Duodenal mucosa (tissue), 2 donors: ENCODE data around the gene NANOS3.

Experiments
- H3K27ac ChIP-seq: one replicate; pipeline ENCODE4 v1.7.0; 2013; ENCODE audit warnings: low read depth, low read length
- H3K27me3 ChIP-seq, 2 donors: one replicate each; pipeline ENCODE4 v1.7.0; 2013; ENCODE audit warnings: low read length in 2 of 2, control low read depth in 1 of 2; ENCODE audit not compliant: insufficient read depth in 2 of 2, control insufficient read depth in 1 of 2
- H3K36me3 ChIP-seq, 2 donors: one replicate each; pipeline ENCODE4 v1.7.0; 2013; ENCODE audit warnings: low read length in 2 of 2, control low read depth in 1 of 2; ENCODE audit not compliant: insufficient read depth in 2 of 2, control insufficient read depth in 1 of 2
- H3K4me1 ChIP-seq, 2 donors: one replicate each; pipeline ENCODE4 v1.7.0; 2013; ENCODE audit warnings: low read length in 2 of 2, control low read depth in 1 of 2; ENCODE audit not compliant: insufficient read depth in 2 of 2, control insufficient read depth in 1 of 2
- H3K4me3 ChIP-seq, 2 donors: one replicate each; pipeline ENCODE4 v1.7.0; 2013; ENCODE audit warnings: low read length in 2 of 2, low read depth in 1 of 2
- H3K9ac ChIP-seq, 2 donors: one replicate each; pipeline ENCODE4 v1.7.0; 2013; ENCODE audit warnings: low read length in 2 of 2, low read depth in 1 of 2
- H3K9me3 ChIP-seq, 2 donors: one replicate each; pipeline ENCODE4 v1.7.0; 2013; ENCODE audit warnings: low read length in 2 of 2, control low read depth in 1 of 2; ENCODE audit not compliant: control insufficient read depth in 1 of 2

Gene NANOS3

GRCh38 chr19:13838435-13839129 lies 38.4 kb upstream of the NANOS3 start:
- peak overlapping the region; percentile 79 to 88 for H3K9ac ChIP-seq
- H3K4me3 ChIP-seq, result peak overlapping the region; percentile 79 to 88
- H3K4me1 ChIP-seq, result peaks cover 54 to 74% of the 10 kb centered on the region in 2 donors

GRCh38 chr19:13839130-13839937 lies 37.6 kb upstream of the NANOS3 start:
- Histone ChIP-seq H3K27ac (peak overlapping the region; percentile 97), H3K36me3 (peaks cover 0 to 9% of the 10 kb centered on the region in 2 donors), H3K9me3 (no peaks in the 10 kb centered on the region), H3K4me1 (peaks cover 52 to 73% of the 10 kb centered on the region in 2 donors), H3K4me3 (peak overlapping the region; percentile 79 to 88), H3K9ac (peak overlapping the region; percentile 83 to 88), H3K27me3 (no peaks in the 10 kb centered on the region)

More at GRCh38 chr19:13838435-13839129, 38.4 kb upstream of the NANOS3 start:
- Histone ChIP-seq H3K27ac (peak overlapping the region; percentile 97), H3K27me3 (no peaks in the 10 kb centered on the region), H3K36me3 (peaks cover 0 to 9% of the 10 kb centered on the region in 2 donors), H3K9me3 (no peaks in the 10 kb centered on the region)

- Histone ChIP-seq H3K27me3 (no peaks in the 10 kb centered on the region), H3K4me1 (peaks cover 50 to 72% of the 10 kb centered on the region in 2 donors), H3K36me3 (peaks cover 0 to 9% of the 10 kb centered on the region in 2 donors), H3K27ac (peak overlapping the region; percentile 97), H3K9ac (peak overlapping the region; percentile 83 to 88), H3K4me3 (peak overlapping the region; percentile 79 to 88), H3K9me3 (no peaks in the 10 kb centered on the region)
These were observed 37.0 kb upstream of the NANOS3 start for GRCh38 chr19:13839938-13840304.

GRCh38 chr19:13840305-13841085 lies 36.4 kb upstream of the NANOS3 start:
- Histone ChIP-seq H3K27ac (peak overlapping the region; percentile 97), H3K27me3 (no peaks in the 10 kb centered on the region), H3K9me3 (no peaks in the 10 kb centered on the region), H3K4me3 (peak overlapping the region; percentile 79 to 88), H3K36me3 (peaks cover 0 to 9% of the 10 kb centered on the region in 2 donors), H3K4me1 (peaks cover 50 to 72% of the 10 kb centered on the region in 2 donors), H3K9ac (peak overlapping the region; percentile 83 to 88)

GRCh38 chr19:13841086-13841961 lies 35.6 kb upstream of the NANOS3 start:
- no peaks in the 10 kb centered on the region for H3K9me3 ChIP-seq
- H3K27ac ChIP-seq, result peak overlapping the region; percentile 97
- peak overlapping the region; percentile 83 to 88 for H3K9ac ChIP-seq
- H3K36me3 ChIP-seq, result peaks cover 0 to under 1% of the 10 kb centered on the region in 2 donors
- peaks cover 46 to 70% of the 10 kb centered on the region in 2 donors for H3K4me1 ChIP-seq
- peak overlapping the region; percentile 79 to 88 for H3K4me3 ChIP-seq
- H3K27me3 ChIP-seq, result no peaks in the 10 kb centered on the region

GRCh38 chr19:13841962-13842290 lies 35.0 kb upstream of the NANOS3 start:
- Histone ChIP-seq H3K36me3 (no peaks in the 10 kb centered on the region), H3K27ac (peak overlapping the region; percentile 97), H3K9ac (peak overlapping the region; percentile 83 to 88), H3K4me3 (peak overlapping the region; percentile 79 to 88), H3K4me1 (peaks cover 52 to 71% of the 10 kb centered on the region in 2 donors), H3K27me3 (no peaks in the 10 kb centered on the region), H3K9me3 (no peaks in the 10 kb centered on the region)

- Histone ChIP-seq H3K36me3 (no peaks in the 10 kb centered on the region), H3K4me1 (peaks cover 54 to 68% of the 10 kb centered on the region in 2 donors), H3K9me3 (no peaks in the 10 kb centered on the region), H3K27me3 (no peaks in the 10 kb centered on the region), H3K9ac (peak overlapping the region; percentile 83 to 88), H3K27ac (peak overlapping the region; percentile 97), H3K4me3 (peak overlapping the region; percentile 79 to 88)
These were observed 34.4 kb upstream of the NANOS3 start for GRCh38 chr19:13842291-13843103.

- peak overlapping the region; percentile 97 for H3K27ac ChIP-seq
- peak overlapping the region; percentile 45 to 88 for H3K9ac ChIP-seq
- peak overlapping the region; percentile 57 to 66 for H3K4me3 ChIP-seq
- H3K36me3 ChIP-seq, result no peaks in the 10 kb centered on the region
- H3K27me3 ChIP-seq, result no peaks in the 10 kb centered on the region
- no peaks in the 10 kb centered on the region for H3K9me3 ChIP-seq
- H3K4me1 ChIP-seq, result peaks cover 59 to 69% of the 10 kb centered on the region in 2 donors
These were observed 33.6 kb upstream of the NANOS3 start for GRCh38 chr19:13843104-13843921.
